Glutamatergic neuron (in vitro differentiated cells): ENCODE measurements around the gene MB. TPM values are rescaled to one million over a fixed set of nuclear protein-coding genes. Genes with fewer than 3 reads are reported as not detected.
"Not testable (repeated sequence)": the region's sequence is repeated elsewhere in the genome, so short reads cannot be mapped to it uniquely, and the experiment has no call there.

Experiments used
- DNase-seq: peaks from one replicate; pipeline ENCODE4 v3.0.0; 2022
- H3K27ac Mint-ChIP-seq: one replicate; pipeline ENCODE4 v1.8.0; 2020; ENCODE audit warnings: mild to moderate bottlenecking, mixed read lengths, inconsistent platforms; ENCODE audit not compliant: unreplicated experiment
- H3K27me3 Mint-ChIP-seq: one replicate; pipeline ENCODE4 v1.8.0; 2020; ENCODE audit warnings: mild to moderate bottlenecking, moderate library complexity, mixed read lengths, inconsistent platforms; ENCODE audit not compliant: unreplicated experiment
- H3K36me3 Mint-ChIP-seq: one replicate; pipeline ENCODE4 v1.8.0; 2020; ENCODE audit warnings: mild to moderate bottlenecking, mixed read lengths, inconsistent platforms; ENCODE audit not compliant: unreplicated experiment
- H3K4me1 Mint-ChIP-seq: one replicate; pipeline ENCODE4 v1.8.0; 2020; ENCODE audit warnings: mild to moderate bottlenecking, low read depth, mixed read lengths, inconsistent platforms; ENCODE audit not compliant: unreplicated experiment
- H3K4me3 Mint-ChIP-seq: one replicate; pipeline ENCODE4 v1.8.0; 2020; ENCODE audit warnings: mild to moderate bottlenecking, mixed read lengths, inconsistent platforms; ENCODE audit not compliant: unreplicated experiment
- H3K9me3 Mint-ChIP-seq: one replicate; pipeline ENCODE4 v1.8.0; 2020; ENCODE audit warnings: mild to moderate bottlenecking, moderate library complexity, mixed read lengths, inconsistent platforms; ENCODE audit not compliant: unreplicated experiment
- total RNA-seq: library from RNA; stranded (reverse); fragmentation: NEBNext Ultra II Directional; extraction: Animal tissue kit (Norgen Biotek cat#: 25700); gene quantifications from one replicate; pipeline ENCODE4 v1.2.1, GENCODE V29; 2021; ENCODE audit not compliant: unreplicated experiment
- TF ChIP-seq, protein P1 (sequence below): fragments of 200-600 bp; sonication (generic); IDR thresholded peaks from one replicate; pipeline ENCODE4 v1.5.0; 2021; ENCODE audit not compliant: partially characterized antibody, unreplicated experiment

Gene MB
- total RNA-seq, 1 donor from 2014 or later = not detected

DNA sequence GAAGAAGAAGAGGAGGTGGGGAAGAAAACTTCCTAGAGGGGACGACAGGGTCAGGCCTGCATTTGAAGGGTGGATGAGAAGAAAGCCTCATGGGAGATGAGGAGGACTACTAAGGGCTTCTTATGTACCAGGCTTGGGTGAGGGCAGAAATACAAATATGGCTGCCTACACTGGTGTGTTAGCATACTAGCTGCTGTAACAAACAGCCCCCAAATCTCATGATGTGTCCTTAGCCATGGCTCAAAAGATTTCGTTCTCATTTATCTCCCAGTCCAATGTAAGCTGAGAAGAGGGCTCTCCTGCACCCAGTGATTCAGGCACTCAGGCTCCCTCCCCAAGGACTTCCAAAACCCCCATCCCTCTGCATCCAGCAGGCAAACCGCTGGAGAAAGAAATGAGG, 11.6 kb upstream of the MB start:
- DNase-seq = no peak
- Mint-ChIP-seq H3K9me3 (peaks cover 8% of the 10 kb centered on the region), H3K4me1 (peaks cover 10% of the 10 kb centered on the region), H3K4me3 (no peak overlapping the region), H3K36me3 (no peaks in the 10 kb centered on the region), H3K27ac (no peak overlapping the region), H3K27me3 (peaks cover 12% of the 10 kb centered on the region)
- TF ChIP-seq, protein P1, sequence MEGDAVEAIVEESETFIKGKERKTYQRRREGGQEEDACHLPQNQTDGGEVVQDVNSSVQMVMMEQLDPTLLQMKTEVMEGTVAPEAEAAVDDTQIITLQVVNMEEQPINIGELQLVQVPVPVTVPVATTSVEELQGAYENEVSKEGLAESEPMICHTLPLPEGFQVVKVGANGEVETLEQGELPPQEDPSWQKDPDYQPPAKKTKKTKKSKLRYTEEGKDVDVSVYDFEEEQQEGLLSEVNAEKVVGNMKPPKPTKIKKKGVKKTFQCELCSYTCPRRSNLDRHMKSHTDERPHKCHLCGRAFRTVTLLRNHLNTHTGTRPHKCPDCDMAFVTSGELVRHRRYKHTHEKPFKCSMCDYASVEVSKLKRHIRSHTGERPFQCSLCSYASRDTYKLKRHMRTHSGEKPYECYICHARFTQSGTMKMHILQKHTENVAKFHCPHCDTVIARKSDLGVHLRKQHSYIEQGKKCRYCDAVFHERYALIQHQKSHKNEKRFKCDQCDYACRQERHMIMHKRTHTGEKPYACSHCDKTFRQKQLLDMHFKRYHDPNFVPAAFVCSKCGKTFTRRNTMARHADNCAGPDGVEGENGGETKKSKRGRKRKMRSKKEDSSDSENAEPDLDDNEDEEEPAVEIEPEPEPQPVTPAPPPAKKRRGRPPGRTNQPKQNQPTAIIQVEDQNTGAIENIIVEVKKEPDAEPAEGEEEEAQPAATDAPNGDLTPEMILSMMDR = no peak

DNA sequence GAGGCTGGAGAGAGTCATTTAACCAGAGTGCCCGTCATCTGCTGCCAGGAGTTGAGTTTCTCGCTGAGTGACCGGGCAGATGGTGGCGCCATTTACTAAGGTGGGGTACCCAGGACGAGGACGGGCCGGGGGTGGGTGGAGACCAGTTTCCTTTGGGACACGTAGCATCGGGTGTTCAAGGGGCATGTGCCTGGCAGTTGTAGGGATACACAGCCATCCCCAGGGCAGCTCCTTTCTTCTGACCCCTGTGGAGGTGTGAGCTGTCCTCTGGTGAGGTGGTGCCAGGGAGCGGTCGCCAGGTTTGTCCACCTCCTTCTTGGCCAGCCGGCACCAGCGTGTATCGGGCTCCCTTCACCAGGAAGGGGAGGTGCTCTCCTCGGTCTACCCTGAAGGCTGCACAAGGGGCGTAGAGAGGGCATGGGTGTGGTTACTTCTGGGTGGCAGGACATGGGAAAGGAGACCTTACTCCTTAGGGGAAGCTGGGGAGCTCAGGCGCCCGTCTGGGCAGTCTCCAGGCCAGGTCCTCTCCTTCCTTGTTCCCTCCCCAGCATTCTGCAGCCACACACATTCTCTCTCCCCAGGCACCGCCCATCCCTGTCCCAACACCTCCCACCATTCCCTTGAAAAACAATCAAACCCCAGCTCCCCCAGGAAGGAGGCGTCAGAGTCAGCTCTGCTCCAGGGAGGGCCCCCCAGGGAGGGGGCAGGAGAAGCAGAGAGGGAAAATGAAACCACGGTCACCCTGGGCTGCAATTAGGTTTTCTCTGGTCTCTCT, 10.3 kb upstream of the MB start:
- H3K4me1 Mint-ChIP-seq = peaks cover 12% of the 10 kb centered on the region
- no peaks in the 10 kb centered on the region for H3K36me3 Mint-ChIP-seq
- DNase-seq = peak; percentile 46
- peaks cover 12% of the 10 kb centered on the region for H3K27me3 Mint-ChIP-seq
- TF ChIP-seq, protein P1 = no peak
- no peak overlapping the region for H3K27ac Mint-ChIP-seq
- peak overlapping the region; percentile 5 for H3K4me3 Mint-ChIP-seq
- H3K9me3 Mint-ChIP-seq = peaks cover 11% of the 10 kb centered on the region

DNA sequence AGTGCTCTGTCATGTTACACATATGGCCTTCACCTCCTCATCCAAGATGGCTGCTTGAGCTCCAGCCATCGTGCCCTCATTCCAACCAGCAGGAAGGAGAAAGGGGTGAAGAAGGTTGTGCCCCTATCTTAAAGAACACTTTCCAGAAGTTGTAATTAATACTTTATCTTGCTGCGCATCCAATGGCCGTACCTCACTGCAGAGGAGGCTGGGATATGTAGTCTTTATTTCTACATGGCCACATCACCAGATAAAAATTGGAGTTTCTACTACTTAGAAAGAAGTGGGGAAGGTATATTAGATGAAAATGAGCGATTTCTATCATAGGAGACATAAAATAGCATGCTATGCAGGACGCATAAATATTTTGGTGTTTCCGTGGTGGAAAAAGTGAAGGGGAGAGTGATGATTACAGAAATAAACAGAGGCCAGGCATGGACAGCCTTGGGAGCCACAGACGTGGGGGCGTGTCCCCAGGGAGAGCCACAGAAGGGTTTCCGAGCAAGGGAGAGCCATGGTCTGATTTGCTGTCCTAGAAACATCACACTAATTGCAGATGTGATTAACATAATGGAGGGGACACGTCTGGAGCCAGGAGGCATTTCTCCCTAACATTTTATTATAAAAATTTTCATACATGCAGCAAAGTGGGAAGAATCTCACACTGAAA, 8.8 kb upstream of the MB start:
- H3K4me1 Mint-ChIP-seq = peaks cover 15% of the 10 kb centered on the region
- H3K9me3 Mint-ChIP-seq = peaks cover 11% of the 10 kb centered on the region
- TF ChIP-seq, protein P1 = no peak
- H3K4me3 Mint-ChIP-seq = peak overlapping the region; percentile 35
- no peaks in the 10 kb centered on the region for H3K36me3 Mint-ChIP-seq
- peak; percentile 49 for DNase-seq
- peaks cover 12% of the 10 kb centered on the region for H3K27me3 Mint-ChIP-seq
- H3K27ac Mint-ChIP-seq = no peak overlapping the region

DNA sequence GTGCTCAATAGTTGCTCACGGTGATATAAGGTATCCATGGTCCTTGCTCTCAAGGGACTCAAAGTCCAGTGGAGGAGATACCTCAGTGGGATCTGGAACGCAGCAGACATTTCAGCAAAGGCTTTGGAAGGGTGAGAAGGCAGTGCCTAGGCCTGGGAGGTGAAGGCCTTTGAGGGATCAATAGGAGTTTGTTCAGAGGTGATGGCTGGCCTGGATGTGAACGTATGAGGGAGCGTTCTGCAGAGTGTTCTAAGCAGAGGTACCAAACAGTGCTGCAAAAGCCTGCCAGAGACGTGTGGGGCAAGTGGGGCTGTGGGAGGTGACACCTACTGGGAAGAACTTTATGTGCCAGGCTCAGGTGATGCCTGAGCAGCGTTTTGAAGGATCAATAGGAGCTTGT, 7.4 kb upstream of the MB start:
- no peaks in the 10 kb centered on the region for H3K36me3 Mint-ChIP-seq
- no peak overlapping the region for H3K4me3 Mint-ChIP-seq
- TF ChIP-seq, protein P1 = no peak
- H3K4me1 Mint-ChIP-seq = peaks cover 15% of the 10 kb centered on the region
- no peak for DNase-seq
- peaks cover 11% of the 10 kb centered on the region for H3K9me3 Mint-ChIP-seq
- H3K27ac Mint-ChIP-seq = peak overlapping the region; percentile 77
- peaks cover 8% of the 10 kb centered on the region for H3K27me3 Mint-ChIP-seq

DNA sequence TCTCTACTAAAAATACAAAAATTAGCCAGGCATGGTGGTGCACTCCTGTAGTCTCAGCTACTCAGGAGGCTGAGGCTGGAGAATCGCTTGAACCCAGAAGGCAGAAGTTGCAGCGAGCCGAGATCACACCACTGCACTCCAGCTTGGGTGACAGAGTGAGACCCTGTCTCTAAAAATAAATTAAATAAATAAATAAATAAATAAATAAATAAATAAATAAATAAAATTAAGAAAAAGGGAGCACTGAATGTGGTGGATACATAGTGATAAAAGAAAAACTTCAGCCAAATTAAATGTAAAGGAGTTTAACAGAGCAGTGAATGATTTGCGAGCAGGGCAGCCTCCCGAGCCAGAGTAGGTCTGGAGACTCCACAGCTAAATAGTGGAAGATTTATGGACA, 6.8 kb upstream of the MB start:
- not testable (repeated sequence) for H3K4me3 Mint-ChIP-seq, H3K9me3 Mint-ChIP-seq, DNase-seq, H3K27me3 Mint-ChIP-seq, H3K27ac Mint-ChIP-seq, H3K36me3 Mint-ChIP-seq
- H3K4me1 Mint-ChIP-seq = peaks cover 15% of the 10 kb centered on the region
